GM21367 (cell line): ENCODE data around the gene GSG1L.

Source experiments
- ATAC-seq: cut with Tn5 transposase; IDR thresholded peaks from one replicate; pipeline ENCODE4 v1.9.1; 2021; ENCODE audit not compliant: unreplicated experiment

The GSG1L gene

GRCh38 chr16:28092721-28093384, 29.3 kb upstream of the GSG1L start:
- ATAC-seq: no peak

- ATAC-seq: no peak
Observed at GRCh38 chr16:28091656-28092055, 28.1 kb upstream of the GSG1L start.

- ATAC-seq: no peak
Observed at GRCh38 chr16:28090646-28091377, 27.3 kb upstream of the GSG1L start.

GRCh38 chr16:28089992-28090365, 26.5 kb upstream of the GSG1L start:
- no peak for ATAC-seq

- no peak for ATAC-seq
Observed at GRCh38 chr16:28089205-28089991, 25.9 kb upstream of the GSG1L start.

GRCh38 chr16:28087675-28088300, 24.3 kb upstream of the GSG1L start:
- ATAC-seq: no peak

- no peak for ATAC-seq
Observed at GRCh38 chr16:28087140-28087660, 23.7 kb upstream of the GSG1L start.

GRCh38 chr16:28086186-28087139, 22.9 kb upstream of the GSG1L start:
- no peak for ATAC-seq

- no peak for ATAC-seq
Observed at GRCh38 chr16:28085389-28086171, 22.1 kb upstream of the GSG1L start.

- ATAC-seq: no peak
Observed at GRCh38 chr16:28084209-28084608, 20.7 kb upstream of the GSG1L start.

- ATAC-seq: no peak
Observed at GRCh38 chr16:28082624-28083023, 19.1 kb upstream of the GSG1L start.

- no peak for ATAC-seq
Observed at GRCh38 chr16:28081391-28081968, 18.0 kb upstream of the GSG1L start.

GRCh38 chr16:28078261-28078660, 14.7 kb upstream of the GSG1L start:
- no peak for ATAC-seq

- ATAC-seq: no peak
Observed at GRCh38 chr16:28073836-28074235, 10.3 kb upstream of the GSG1L start.

- no peak for ATAC-seq
Observed at GRCh38 chr16:28072087-28072486, 8.6 kb upstream of the GSG1L start.

- no peak for ATAC-seq
Observed at GRCh38 chr16:28069971-28070794, 6.7 kb upstream of the GSG1L start.

- ATAC-seq: no peak
Observed at GRCh38 chr16:28068976-28069375, 5.5 kb upstream of the GSG1L start.
